Measurements from ENCODE around the gene MAOA.
"Not testable (repeated sequence)": the region's sequence is repeated elsewhere in the genome, so short reads cannot be mapped to it uniquely, and the experiment has no call there.

MAOA gene

GRCh38 chrX:43718546-43718945 lies 62.4 kb downstream of the MAOA start:
- no peaks in the 10 kb centered on the region for H4K20me1 ChIP-seq (ENCODE audit: low read depth, low read length)
- H3K4me3 ChIP-seq (ENCODE audit: insufficient read depth, low read length, poor library complexity, severe bottlenecking): no peak overlapping the region
- no peaks in the 10 kb centered on the region for H3K9me2 ChIP-seq (replicated peaks; ENCODE audit: insufficient read depth, low read length)
- H3K79me2 ChIP-seq (ENCODE audit: insufficient read depth, low read length): no peaks in the 10 kb centered on the region
- no peaks in the 10 kb centered on the region for H3F3A ChIP-seq (ENCODE audit: insufficient read depth)
- H3K27ac ChIP-seq (ENCODE audit: low read depth, low read length): no peak overlapping the region
- H3K9me3 ChIP-seq (ENCODE audit: insufficient read depth, low read length): no peaks in the 10 kb centered on the region
- no peaks in the 10 kb centered on the region for H3K36me3 ChIP-seq (ENCODE audit: low read length)
- H3K27me3 ChIP-seq (ENCODE audit: low read length): no peaks in the 10 kb centered on the region
- no peak overlapping the region for H3K4me2 ChIP-seq (ENCODE audit: low read depth, low read length, poor library complexity, severe bottlenecking)
- no peak overlapping the region for H3K9ac ChIP-seq (ENCODE audit: low read length)
- H2AFZ ChIP-seq (ENCODE audit: low read depth, low read length, severe bottlenecking): no peak overlapping the region
- TF ChIP-seq EZH2phosphoT487 (conservative IDR thresholded peaks at IDR 0.05; ENCODE audit: low read length): no peak
- no peak for TF ChIP-seq CTCF (IDR thresholded peaks at IDR 0.05; ENCODE audit: insufficient read depth, low read length, poor library complexity, severe bottlenecking)

DNA sequence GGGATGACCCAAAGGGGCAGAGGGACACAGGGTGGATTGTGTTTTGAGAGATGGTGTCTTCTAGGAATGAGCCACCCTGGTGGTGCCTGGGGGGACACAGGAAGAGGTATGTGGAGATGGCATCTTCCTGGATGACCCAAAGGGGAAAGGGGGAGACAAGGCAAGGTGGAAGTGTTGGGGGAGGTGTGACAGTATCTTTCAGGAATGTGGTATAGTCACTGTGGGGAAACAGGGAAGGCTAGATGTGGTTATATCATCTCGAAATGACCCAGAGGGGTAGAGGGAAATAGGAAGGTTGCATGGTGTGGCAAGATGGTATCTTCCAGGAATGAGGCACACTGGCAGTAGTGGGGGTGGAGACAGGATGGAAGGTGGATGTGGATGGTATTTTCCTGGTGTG lies 62.9 kb downstream of the MAOA start:
- H3K27me3 ChIP-seq (ENCODE audit: low read length): no peaks in the 10 kb centered on the region
- no peaks in the 10 kb centered on the region for H3K9me3 ChIP-seq (ENCODE audit: insufficient read depth, low read length)
- H2AFZ ChIP-seq (ENCODE audit: low read depth, low read length, severe bottlenecking): no peak overlapping the region
- no peaks in the 10 kb centered on the region for H3K9me2 ChIP-seq (replicated peaks; ENCODE audit: insufficient read depth, low read length)
- no peak overlapping the region for H3K9ac ChIP-seq (ENCODE audit: low read length)
- no peak for TF ChIP-seq CTCF (IDR thresholded peaks at IDR 0.05; ENCODE audit: insufficient read depth, low read length, poor library complexity, severe bottlenecking)
- no peak for TF ChIP-seq EZH2phosphoT487 (conservative IDR thresholded peaks at IDR 0.05; ENCODE audit: low read length)
- H3K36me3 ChIP-seq (ENCODE audit: low read length): no peaks in the 10 kb centered on the region
- H3K4me3 ChIP-seq (ENCODE audit: insufficient read depth, low read length, poor library complexity, severe bottlenecking): no peak overlapping the region
- no peaks in the 10 kb centered on the region for H3F3A ChIP-seq (ENCODE audit: insufficient read depth)
- H4K20me1 ChIP-seq (ENCODE audit: low read depth, low read length): no peaks in the 10 kb centered on the region
- H3K27ac ChIP-seq (ENCODE audit: low read depth, low read length): no peak overlapping the region
- no peaks in the 10 kb centered on the region for H3K79me2 ChIP-seq (ENCODE audit: insufficient read depth, low read length)
- no peak overlapping the region for H3K4me2 ChIP-seq (ENCODE audit: low read depth, low read length, poor library complexity, severe bottlenecking)

DNA sequence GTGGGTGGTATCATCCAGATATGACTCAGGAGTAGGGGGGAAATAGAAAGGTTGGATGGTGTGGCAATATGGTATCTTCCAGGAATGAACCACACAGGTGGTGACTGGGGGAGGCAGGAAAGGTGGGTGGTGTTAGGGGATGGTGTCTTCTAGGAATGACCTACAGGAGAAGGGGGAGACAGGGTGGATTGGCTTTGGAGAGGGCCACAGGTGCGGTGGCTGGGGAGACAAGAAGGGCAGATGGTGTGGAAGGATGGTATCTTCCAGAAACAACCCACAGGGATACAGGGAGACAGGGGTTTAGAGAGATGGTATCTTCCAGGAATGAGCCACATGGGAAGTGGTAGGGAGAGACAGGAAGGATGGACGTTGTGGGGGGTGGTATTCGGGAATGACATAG lies 64.0 kb downstream of the MAOA start:
- H3K9me2 ChIP-seq (replicated peaks; ENCODE audit: insufficient read depth, low read length): no peaks in the 10 kb centered on the region
- H3K9me3 ChIP-seq (ENCODE audit: insufficient read depth, low read length): no peaks in the 10 kb centered on the region
- H4K20me1 ChIP-seq (ENCODE audit: low read depth, low read length): no peaks in the 10 kb centered on the region
- no peak for TF ChIP-seq CTCF (IDR thresholded peaks at IDR 0.05; ENCODE audit: insufficient read depth, low read length, poor library complexity, severe bottlenecking)
- no peak for TF ChIP-seq EZH2phosphoT487 (conservative IDR thresholded peaks at IDR 0.05; ENCODE audit: low read length)
- no peak overlapping the region for H2AFZ ChIP-seq (ENCODE audit: low read depth, low read length, severe bottlenecking)
- H3K4me2 ChIP-seq (ENCODE audit: low read depth, low read length, poor library complexity, severe bottlenecking): no peak overlapping the region
- no peak overlapping the region for H3K4me3 ChIP-seq (ENCODE audit: insufficient read depth, low read length, poor library complexity, severe bottlenecking)
- H3K27ac ChIP-seq (ENCODE audit: low read depth, low read length): no peak overlapping the region
- no peaks in the 10 kb centered on the region for H3F3A ChIP-seq (ENCODE audit: insufficient read depth)
- no peak overlapping the region for H3K9ac ChIP-seq (ENCODE audit: low read length)
- no peaks in the 10 kb centered on the region for H3K27me3 ChIP-seq (ENCODE audit: low read length)
- no peaks in the 10 kb centered on the region for H3K36me3 ChIP-seq (ENCODE audit: low read length)
- no peaks in the 10 kb centered on the region for H3K79me2 ChIP-seq (ENCODE audit: insufficient read depth, low read length)

GRCh38 chrX:43720961-43721360 lies 64.9 kb downstream of the MAOA start:
- Histone ChIP-seq H3K36me3 (ENCODE audit: low read length) (no peaks in the 10 kb centered on the region), H3K9ac (ENCODE audit: low read length) (no peak overlapping the region), H3K4me2 (ENCODE audit: low read depth, low read length, poor library complexity, severe bottlenecking) (no peak overlapping the region), H3K9me2 (replicated peaks; ENCODE audit: insufficient read depth, low read length) (no peaks in the 10 kb centered on the region), H4K20me1 (ENCODE audit: low read depth, low read length) (no peaks in the 10 kb centered on the region), H3K79me2 (ENCODE audit: insufficient read depth, low read length) (no peaks in the 10 kb centered on the region), H2AFZ (ENCODE audit: low read depth, low read length, severe bottlenecking) (no peak overlapping the region), H3K27me3 (ENCODE audit: low read length) (no peaks in the 10 kb centered on the region), H3K27ac (ENCODE audit: low read depth, low read length) (no peak overlapping the region), H3F3A (ENCODE audit: insufficient read depth) (no peaks in the 10 kb centered on the region), H3K9me3 (ENCODE audit: insufficient read depth, low read length) (no peaks in the 10 kb centered on the region), H3K4me3 (ENCODE audit: insufficient read depth, low read length, poor library complexity, severe bottlenecking) (no peak overlapping the region)
- TF ChIP-seq CTCF (IDR thresholded peaks at IDR 0.05; ENCODE audit: insufficient read depth, low read length, poor library complexity, severe bottlenecking) (no peak), EZH2phosphoT487 (conservative IDR thresholded peaks at IDR 0.05; ENCODE audit: low read length) (no peak)

DNA sequence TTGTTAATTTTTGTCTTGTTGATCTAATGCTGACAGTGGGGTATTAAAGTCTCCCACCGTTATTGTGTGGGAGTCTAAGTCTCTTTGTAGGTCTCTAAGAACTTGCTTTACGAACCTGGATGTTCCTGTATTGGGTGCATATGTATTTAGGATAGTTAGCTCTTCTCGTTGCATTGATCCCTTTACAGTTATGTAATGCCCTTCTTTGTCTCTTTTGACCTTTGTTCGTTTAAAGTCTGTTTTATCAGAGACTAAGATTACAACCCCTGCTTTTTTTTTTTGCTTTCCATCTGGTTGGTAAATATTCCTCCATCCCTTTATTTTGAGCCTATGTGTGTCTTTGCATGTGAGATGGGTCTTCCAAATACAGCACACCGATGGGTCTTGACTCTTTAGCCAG lies 69.1 kb downstream of the MAOA start:
- not testable (repeated sequence) for H4K20me1 ChIP-seq (ENCODE audit: low read depth, low read length); H3K9me3 ChIP-seq (ENCODE audit: insufficient read depth, low read length); H3K27me3 ChIP-seq (ENCODE audit: low read length); H3K4me3 ChIP-seq (ENCODE audit: insufficient read depth, low read length, poor library complexity, severe bottlenecking); H3F3A ChIP-seq (ENCODE audit: insufficient read depth); H3K9me2 ChIP-seq (replicated peaks; ENCODE audit: insufficient read depth, low read length); H3K36me3 ChIP-seq (ENCODE audit: low read length); H3K27ac ChIP-seq (ENCODE audit: low read depth, low read length); H2AFZ ChIP-seq (ENCODE audit: low read depth, low read length, severe bottlenecking); H3K9ac ChIP-seq (ENCODE audit: low read length); H3K79me2 ChIP-seq (ENCODE audit: insufficient read depth, low read length); H3K4me2 ChIP-seq (ENCODE audit: low read depth, low read length, poor library complexity, severe bottlenecking)
